Endothelial cell of umbilical vein (primary cell): Measurements from ENCODE around the gene SPAG17. TPM values are rescaled to one million over a fixed set of nuclear protein-coding genes. Genes with fewer than 3 reads are reported as not detected.

Experiments
- BruUV-seq: library from RNA; stranded (reverse); fragments of 400-500 nt; replicated peaks from 2 replicates; lab custom pipeline; 2021; lab: Mats Ljungman, UMichigan
- CTCF ChIA-PET: fragments of 300-600, 350-600 bp; sonication (Branson Sonifier 250); formaldehyde crosslinking; loops from one replicate; lab custom pipeline; 2021; ENCODE audit warnings: antibody characterized with exemption, inconsistent platforms; lab: Charles Lee
- POLR2A ChIA-PET: fragments of 300-600, 350-600 bp; sonication (Branson Sonifier 250); formaldehyde crosslinking; loops from one replicate; lab custom pipeline; 2021; ENCODE audit warnings: antibody characterized with exemption, inconsistent platforms; lab: Charles Lee
- DNase-seq: peaks from one replicate; pipeline ENCODE4 v3.0.0-alpha.2; 2011; ENCODE audit warnings: low read depth, low spot score
- FAIRE-seq: peaks from 2 replicates; lab custom pipeline; 2011; peaks lifted over from hg19 to GRCh38; lab: Jason Lieb, UNC
- H2AFZ ChIP-seq: 2 replicates; pipeline ENCODE4 v1.6.0; 2012; ENCODE audit warnings: low read depth, low read length, control low read depth, inconsistent platforms
- H3K27ac ChIP-seq: 2 replicates; pipeline ENCODE4 v1.5.1; 2011; ENCODE audit warnings: low read depth, mild to moderate bottlenecking, control low read depth, low read length, moderate library complexity; ENCODE audit not compliant: insufficient read depth
- H3K27me3 ChIP-seq, 2 experiments: 2 replicates each; pipeline versions ENCODE4 v1.6.0 to v1.6.1; 2011; ENCODE audit warnings: low read length in 2 of 2, mixed read lengths in 1 of 2; ENCODE audit not compliant: control insufficient read depth in 2 of 2, insufficient read depth in 2 of 2
- H3K36me3 ChIP-seq, 2 experiments: 2 replicates in 1 of 2; 3 replicates in 1 of 2; pipeline ENCODE4 v1.5.1; 2011; ENCODE audit warnings: low read length in 2 of 2, mild to moderate bottlenecking in 1 of 2, moderate library complexity in 1 of 2; ENCODE audit not compliant: control insufficient read depth in 2 of 2, insufficient read depth in 2 of 2; ENCODE audit errors: extremely low read depth in 1 of 2
- H3K4me1 ChIP-seq: 3 replicates; pipeline ENCODE4 v1.5.1; 2011; ENCODE audit warnings: mild to moderate bottlenecking, low read length; ENCODE audit not compliant: control insufficient read depth, insufficient read depth; ENCODE audit errors: extremely low read depth
- H3K4me2 ChIP-seq: 2 replicates; pipeline ENCODE4 v1.6.1; 2011; ENCODE audit warnings: low read length, control low read depth, mixed read lengths; ENCODE audit not compliant: insufficient read depth
- H3K4me3 ChIP-seq, 3 experiments: fragments of 200-600 bp in 1 of 3; sonication (generic), shearing (Covaris generic) in 1 of 3; replicated peaks in 1 of 3; 2 replicates each; pipeline ENCODE4 v1.5.1; 2011 to 2016; ENCODE audit warnings: control low read depth in 3 of 3, low read length in 3 of 3, mild to moderate bottlenecking in 2 of 3, inconsistent platforms in 1 of 3, low read depth in 1 of 3, moderate library complexity in 1 of 3; ENCODE audit not compliant: insufficient read depth in 1 of 3
- H3K79me2 ChIP-seq: 2 replicates; pipeline ENCODE4 v1.6.0; 2012; ENCODE audit warnings: low read length, inconsistent platforms; ENCODE audit not compliant: control insufficient read depth, insufficient read depth
- H3K9ac ChIP-seq: replicated peaks from 2 replicates; pipeline ENCODE3; 2011; ENCODE audit warnings: low read length, control low read depth; ENCODE audit not compliant: insufficient read depth; ENCODE audit errors: extremely low read depth
- H3K9me1 ChIP-seq: replicated peaks from 3 replicates; pipeline ENCODE4 v1.6.0; 2011; ENCODE audit warnings: mild to moderate bottlenecking, low read length; ENCODE audit not compliant: control insufficient read depth, insufficient read depth; ENCODE audit errors: extremely low read depth
- H3K9me3 ChIP-seq: replicated peaks from 2 replicates; pipeline ENCODE4 v1.5.1; 2012; ENCODE audit warnings: low read length, inconsistent platforms; ENCODE audit not compliant: control insufficient read depth, insufficient read depth
- H4K20me1 ChIP-seq: replicated peaks from 2 replicates; pipeline ENCODE3; 2011; ENCODE audit warnings: mild to moderate bottlenecking, low read length; ENCODE audit not compliant: control insufficient read depth, insufficient read depth; ENCODE audit errors: extremely low read depth
- CTCF ChIP-seq, 2 donors: IDR thresholded peaks; 1 replicate in 1 of 2; 2 replicates in 1 of 2; pipeline ENCODE4 v1.5.1; 2011; ENCODE audit warnings: low read length in 2 of 2, mild to moderate bottlenecking in 2 of 2, moderate library complexity in 2 of 2, control low read depth in 1 of 2, inconsistent platforms in 1 of 2, low read depth in 1 of 2; ENCODE audit not compliant: insufficient read depth in 1 of 2; ENCODE audit errors: extremely low read depth in 1 of 2
- EZH2 ChIP-seq: IDR thresholded peaks from 2 replicates; pipeline ENCODE4 v1.6.1; 2012; ENCODE audit warnings: borderline replicate concordance, low read depth, mild to moderate bottlenecking, moderate library complexity, low read length, inconsistent platforms; ENCODE audit not compliant: severe bottlenecking
- FOS ChIP-seq: IDR thresholded peaks from 2 replicates; pipeline ENCODE4 v1.6.1; 2011; ENCODE audit warnings: mild to moderate bottlenecking, low read length, moderate library complexity, borderline replicate concordance; ENCODE audit not compliant: insufficient read depth
- GATA2 ChIP-seq: IDR thresholded peaks from 2 replicates; pipeline ENCODE4 v1.7.0; 2011; ENCODE audit warnings: low read depth, mild to moderate bottlenecking, moderate library complexity, mixed read lengths, low read length; ENCODE audit not compliant: insufficient read length, insufficient read depth
- JUN ChIP-seq: IDR thresholded peaks from 2 replicates; pipeline ENCODE4 v1.6.1; 2011; ENCODE audit warnings: borderline replicate concordance, low read depth; ENCODE audit not compliant: insufficient read length, insufficient read depth
- MAX ChIP-seq: IDR thresholded peaks from 2 replicates; pipeline ENCODE4 v1.6.1; 2011; ENCODE audit not compliant: insufficient read depth, insufficient read length
- MYC ChIP-seq: IDR thresholded peaks from one replicate; pipeline ENCODE4 v1.6.1; 2011; ENCODE audit warnings: mild to moderate bottlenecking, low read depth, low read length
- POLR2A ChIP-seq: IDR thresholded peaks from 2 replicates; pipeline ENCODE4 v1.6.1; 2012; ENCODE audit warnings: low read depth, mild to moderate bottlenecking, control low read depth, low read length
- POLR2AphosphoS5 ChIP-seq: IDR thresholded peaks from 2 replicates; pipeline ENCODE4 v1.6.1; 2012; ENCODE audit warnings: low read depth, mild to moderate bottlenecking, control low read depth, low read length, moderate library complexity; ENCODE audit not compliant: insufficient read depth
- dilution Hi-C: fragments of 300-500 bp; cut with MboI; formaldehyde crosslinking; loops from one replicate; pipeline ENCODE4 v1.15.0; 2019; ENCODE audit warnings: low sequenced_read_pairs; ENCODE audit not compliant: extremely low pct_ligation_motif_present
- intact Hi-C: fragments of 100-400 bp; cut with micrococcal nuclease; formaldehyde crosslinking; loops from one replicate; pipeline ENCODE4 v1.10.0; 2022
- polyA plus RNA-seq, 4 experiments: library from polyadenylated mRNA; depleted of rRNA in 3 of 4; stranded (reverse) in 3 of 4; unstranded in 1 of 4; fragments of >200 nt; gene quantifications; 2 replicates each; pipeline versions ENCODE4 v1.2.1 to v1.2.3, GENCODE V29; 2011 to 2012; ENCODE audit warnings: missing spikeins in 1 of 4
- total RNA-seq: library from RNA; stranded (reverse); gene quantifications from 2 replicates; pipeline ENCODE4 v1.2.3, GENCODE V29; 2021

Gene SPAG17
- total and polyA plus RNA-seq, 2 donors (not counting 3 experiments of a cell fraction or from before 2014, with no cell fraction given), result not detected

GRCh38 chr1:118223426-118223825 lies 38.4 kb upstream of the SPAG17 start:
- ChIA-PET CTCF (no interaction called here), POLR2A (no interaction called here)
- no peak for DNase-seq
- Histone ChIP-seq H2AFZ (no peak overlapping the region), H3K79me2 (no peaks in the 10 kb centered on the region), H3K27ac (no peak overlapping the region), H3K4me2 (no peak overlapping the region), H3K9me1 (no peaks in the 10 kb centered on the region), H3K4me3 (no peak overlapping the region), H3K27me3 (no peaks in the 10 kb centered on the region), H4K20me1 (no peaks in the 10 kb centered on the region), H3K9ac (no peak overlapping the region), H3K9me3 (no peaks in the 10 kb centered on the region), H3K4me1 (no peaks in the 10 kb centered on the region), H3K36me3 (no peaks in the 10 kb centered on the region)
- TF ChIP-seq EZH2 (no peak), CTCF (IDR thresholded peaks at IDR 0.05; ENCODE audit: extremely low read depth in 1 of 2, insufficient read depth in 1 of 2, low read depth in 1 of 2, low read length in 2 of 2) (no peak), GATA2 (no peak), POLR2AphosphoS5 (no peak), FOS (no peak), MAX (no peak), MYC (no peak), JUN (no peak), POLR2A (no peak)
- intact Hi-C loops, result no loop called here
- dilution Hi-C loops, result no loop called here
- FAIRE-seq, result no peak
- no TSS peak for BruUV-seq
